ENCODE results near the gene CNFN.

The CNFN gene

DNA sequence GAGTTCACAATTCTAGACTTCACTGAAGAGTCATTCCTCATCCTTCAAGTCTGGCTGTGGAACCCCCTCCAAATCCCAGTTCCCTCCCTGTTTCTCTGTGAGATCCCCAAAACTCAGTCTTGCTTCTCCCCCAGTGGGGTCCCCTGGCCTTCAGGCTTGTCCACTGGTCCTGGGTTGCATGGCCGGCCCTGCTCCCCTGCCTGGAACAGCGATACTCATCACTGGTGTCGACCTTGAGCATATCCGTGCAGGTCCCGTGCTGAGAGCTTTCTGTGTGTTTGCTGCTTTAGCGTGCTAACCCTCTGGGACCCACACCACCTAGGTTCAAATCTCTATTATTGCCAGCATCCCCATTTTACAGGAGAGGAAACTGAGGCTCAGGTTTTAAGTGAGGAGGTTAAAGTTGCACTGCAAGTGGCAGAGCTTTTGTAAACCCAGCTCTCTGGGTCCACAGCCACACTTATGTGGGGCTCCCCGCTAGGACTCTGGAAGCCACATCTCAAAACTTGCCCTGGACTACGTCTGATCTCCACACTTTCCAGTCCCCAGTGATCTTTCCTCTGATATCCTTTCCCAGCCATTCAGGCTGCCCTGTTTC lies 21.6 kb upstream of the CNFN start:
- ATAC-seq (ENCODE audit: insufficient read depth, low read depth) = no peak
- Histone ChIP-seq H3K79me2 (ENCODE audit: insufficient read depth, low read length) (no peaks in the 10 kb centered on the region), H3K9me3 (ENCODE audit: insufficient read depth, low read length, severe bottlenecking) (no peaks in the 10 kb centered on the region), H3K36me3 (ENCODE audit: insufficient read depth, low read length) (peaks cover 18% of the 10 kb centered on the region), H3K9ac (ENCODE audit: low read depth, low read length) (no peak overlapping the region), H3K4me2 (ENCODE audit: insufficient read depth, low read length) (no peak overlapping the region), H3K27ac (ENCODE audit: low read length) (no peak overlapping the region), H4K20me1 (ENCODE audit: insufficient read depth, low read length) (peaks cover 33% of the 10 kb centered on the region), H3K4me3 (ENCODE audit: low read depth in 1 of 2, low read length in 2 of 2) (no peak overlapping the region), H2AFZ (ENCODE audit: low read depth, low read length) (no peak overlapping the region), H3K4me1 (ENCODE audit: insufficient read depth, low read length) (no peaks in the 10 kb centered on the region), H3K27me3 (ENCODE audit: insufficient read depth, low read length, poor library complexity) (no peaks in the 10 kb centered on the region)
- no peak for DNase-seq
- no peak for TF ChIP-seq EZH2 (IDR thresholded peaks at IDR 0.05; ENCODE audit: borderline replicate concordance, low read depth, low read length, severe bottlenecking)
- TF ChIP-seq, protein P1, sequence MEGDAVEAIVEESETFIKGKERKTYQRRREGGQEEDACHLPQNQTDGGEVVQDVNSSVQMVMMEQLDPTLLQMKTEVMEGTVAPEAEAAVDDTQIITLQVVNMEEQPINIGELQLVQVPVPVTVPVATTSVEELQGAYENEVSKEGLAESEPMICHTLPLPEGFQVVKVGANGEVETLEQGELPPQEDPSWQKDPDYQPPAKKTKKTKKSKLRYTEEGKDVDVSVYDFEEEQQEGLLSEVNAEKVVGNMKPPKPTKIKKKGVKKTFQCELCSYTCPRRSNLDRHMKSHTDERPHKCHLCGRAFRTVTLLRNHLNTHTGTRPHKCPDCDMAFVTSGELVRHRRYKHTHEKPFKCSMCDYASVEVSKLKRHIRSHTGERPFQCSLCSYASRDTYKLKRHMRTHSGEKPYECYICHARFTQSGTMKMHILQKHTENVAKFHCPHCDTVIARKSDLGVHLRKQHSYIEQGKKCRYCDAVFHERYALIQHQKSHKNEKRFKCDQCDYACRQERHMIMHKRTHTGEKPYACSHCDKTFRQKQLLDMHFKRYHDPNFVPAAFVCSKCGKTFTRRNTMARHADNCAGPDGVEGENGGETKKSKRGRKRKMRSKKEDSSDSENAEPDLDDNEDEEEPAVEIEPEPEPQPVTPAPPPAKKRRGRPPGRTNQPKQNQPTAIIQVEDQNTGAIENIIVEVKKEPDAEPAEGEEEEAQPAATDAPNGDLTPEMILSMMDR (IDR thresholded peaks at IDR 0.05; ENCODE audit: borderline replicate concordance, extremely low read depth, low read length, poor library complexity, severe bottlenecking) = no peak

DNA sequence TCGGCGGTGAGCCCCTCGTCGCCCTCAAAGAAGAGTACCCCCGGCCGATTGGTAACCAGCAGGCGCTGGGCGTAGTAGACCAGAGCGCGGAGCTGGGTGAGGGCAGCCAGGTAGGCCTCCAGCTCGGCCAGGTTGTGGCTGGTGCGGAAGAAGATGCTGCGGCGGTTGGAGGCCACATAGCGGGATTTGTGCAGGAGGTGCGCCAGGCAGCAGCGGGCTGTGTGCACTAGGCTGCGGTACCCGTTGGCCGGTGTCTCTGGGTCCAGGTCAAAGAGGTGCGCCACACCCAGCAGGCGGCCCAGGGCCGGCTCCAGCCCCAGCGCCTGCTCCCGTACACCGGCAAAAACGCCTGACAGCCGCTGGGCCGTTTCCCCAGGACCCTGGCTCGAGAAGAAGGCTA lies 20.3 kb upstream of the CNFN start:
- Histone ChIP-seq H4K20me1 (ENCODE audit: insufficient read depth, low read length) (peaks cover 44% of the 10 kb centered on the region), H3K4me3 (ENCODE audit: low read depth in 1 of 2, low read length in 2 of 2) (no peak overlapping the region), H3K27ac (ENCODE audit: low read length) (no peak overlapping the region), H3K27me3 (ENCODE audit: insufficient read depth, low read length, poor library complexity) (no peaks in the 10 kb centered on the region), H3K79me2 (ENCODE audit: insufficient read depth, low read length) (no peaks in the 10 kb centered on the region), H3K9ac (ENCODE audit: low read depth, low read length) (no peak overlapping the region), H3K4me1 (ENCODE audit: insufficient read depth, low read length) (no peaks in the 10 kb centered on the region), H3K9me3 (ENCODE audit: insufficient read depth, low read length, severe bottlenecking) (no peaks in the 10 kb centered on the region), H3K36me3 (ENCODE audit: insufficient read depth, low read length) (peaks cover 25% of the 10 kb centered on the region), H3K4me2 (ENCODE audit: insufficient read depth, low read length) (no peak overlapping the region), H2AFZ (ENCODE audit: low read depth, low read length) (no peak overlapping the region)
- DNase-seq (no peak), ATAC-seq (ENCODE audit: insufficient read depth, low read depth) (no peak)
- TF ChIP-seq EZH2 (IDR thresholded peaks at IDR 0.05; ENCODE audit: borderline replicate concordance, low read depth, low read length, severe bottlenecking) = no peak
- TF ChIP-seq, protein P1 (IDR thresholded peaks at IDR 0.05; ENCODE audit: borderline replicate concordance, extremely low read depth, low read length, poor library complexity, severe bottlenecking) = no peak

DNA sequence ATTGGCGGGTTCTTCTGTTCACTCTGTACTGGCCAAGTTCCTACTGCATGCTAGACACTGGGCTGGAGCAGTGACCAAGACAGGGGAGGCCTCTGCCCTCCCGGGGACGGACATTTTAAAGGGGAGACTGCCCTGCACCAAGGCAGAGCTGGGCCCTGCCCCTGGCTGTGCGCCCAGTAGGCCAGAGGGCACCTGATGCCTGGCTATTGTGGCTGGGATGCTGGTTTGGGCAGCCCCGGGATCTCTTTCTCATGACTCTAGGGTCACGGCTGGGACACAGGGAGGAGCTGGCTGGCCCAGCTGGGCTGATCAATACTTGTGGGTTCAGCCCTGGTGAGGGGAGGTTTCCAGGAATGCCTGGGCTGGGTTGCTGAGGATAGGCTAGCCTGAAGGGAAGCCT lies 19.4 kb upstream of the CNFN start:
- no peaks in the 10 kb centered on the region for H3K9me3 ChIP-seq (ENCODE audit: insufficient read depth, low read length, severe bottlenecking)
- H3K27ac ChIP-seq (ENCODE audit: low read length) = no peak overlapping the region
- H3K4me1 ChIP-seq (ENCODE audit: insufficient read depth, low read length) = no peaks in the 10 kb centered on the region
- ATAC-seq (ENCODE audit: insufficient read depth, low read depth) = no peak
- H2AFZ ChIP-seq (ENCODE audit: low read depth, low read length) = no peak overlapping the region
- H3K27me3 ChIP-seq (ENCODE audit: insufficient read depth, low read length, poor library complexity) = no peaks in the 10 kb centered on the region
- H3K9ac ChIP-seq (ENCODE audit: low read depth, low read length) = no peak overlapping the region
- no peak for DNase-seq
- no peak overlapping the region for H3K4me3 ChIP-seq (ENCODE audit: low read depth in 1 of 2, low read length in 2 of 2)
- peaks cover 47% of the 10 kb centered on the region for H4K20me1 ChIP-seq (ENCODE audit: insufficient read depth, low read length)
- no peaks in the 10 kb centered on the region for H3K79me2 ChIP-seq (ENCODE audit: insufficient read depth, low read length)
- peaks cover 27% of the 10 kb centered on the region for H3K36me3 ChIP-seq (ENCODE audit: insufficient read depth, low read length)
- H3K4me2 ChIP-seq (ENCODE audit: insufficient read depth, low read length) = no peak overlapping the region
- TF ChIP-seq EZH2 (IDR thresholded peaks at IDR 0.05; ENCODE audit: borderline replicate concordance, low read depth, low read length, severe bottlenecking) = no peak
- TF ChIP-seq, protein P1 (IDR thresholded peaks at IDR 0.05; ENCODE audit: borderline replicate concordance, extremely low read depth, low read length, poor library complexity, severe bottlenecking) = no peak

DNA sequence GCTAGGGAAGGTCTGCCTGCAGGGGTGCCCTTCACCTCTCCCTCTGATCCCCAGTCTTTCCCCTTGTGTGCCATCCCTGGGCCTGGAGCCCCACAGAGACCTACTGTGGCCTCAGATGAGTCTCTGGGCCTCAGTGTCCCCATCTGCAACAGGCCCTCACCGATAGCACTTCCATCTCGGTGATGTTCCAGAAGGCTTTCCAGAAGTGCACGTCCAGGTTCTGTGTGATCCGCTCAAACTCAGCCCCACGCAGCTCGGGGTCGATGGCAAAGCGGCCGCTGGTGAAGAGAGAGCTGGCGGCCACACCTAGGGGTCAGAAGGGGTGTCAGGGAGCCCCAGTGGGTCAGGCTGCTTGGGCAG lies 17.7 kb upstream of the CNFN start:
- H3K36me3 ChIP-seq (ENCODE audit: insufficient read depth, low read length) = peaks cover 30% of the 10 kb centered on the region
- no peak for ATAC-seq (ENCODE audit: insufficient read depth, low read depth)

More for the DNA sequence above, 17.7 kb upstream of the CNFN start:
- DNase-seq = no peak
- H3K4me3 ChIP-seq (ENCODE audit: low read depth in 1 of 2, low read length in 2 of 2) = no peak overlapping the region
- no peak overlapping the region for H3K9ac ChIP-seq (ENCODE audit: low read depth, low read length)
- no peak for TF ChIP-seq EZH2 (IDR thresholded peaks at IDR 0.05; ENCODE audit: borderline replicate concordance, low read depth, low read length, severe bottlenecking)
- TF ChIP-seq, protein P1 (IDR thresholded peaks at IDR 0.05; ENCODE audit: borderline replicate concordance, extremely low read depth, low read length, poor library complexity, severe bottlenecking) = no peak
- peaks cover 47% of the 10 kb centered on the region for H4K20me1 ChIP-seq (ENCODE audit: insufficient read depth, low read length)
- no peaks in the 10 kb centered on the region for H3K79me2 ChIP-seq (ENCODE audit: insufficient read depth, low read length)
- H3K27me3 ChIP-seq (ENCODE audit: insufficient read depth, low read length, poor library complexity) = no peaks in the 10 kb centered on the region
- no peak overlapping the region for H2AFZ ChIP-seq (ENCODE audit: low read depth, low read length)
- no peaks in the 10 kb centered on the region for H3K4me1 ChIP-seq (ENCODE audit: insufficient read depth, low read length)
- H3K9me3 ChIP-seq (ENCODE audit: insufficient read depth, low read length, severe bottlenecking) = no peaks in the 10 kb centered on the region
- no peak overlapping the region for H3K4me2 ChIP-seq (ENCODE audit: insufficient read depth, low read length)
- no peak overlapping the region for H3K27ac ChIP-seq (ENCODE audit: low read length)

All from DND-41 (cell line).